HEK293 (cell line): Measurements from ENCODE around the gene WDR44.

Source experiments
- CTCF ChIA-PET: fragments of 350-600 bp; formaldehyde crosslinking; extraction: SDS; loops from one replicate; lab custom pipeline; 2021; ENCODE audit warnings: antibody characterized with exemption; lab: Yijun Ruan, JAX
- POLR2A ChIA-PET: fragments of 300-600 bp; formaldehyde crosslinking; extraction: SDS; loops from one replicate; lab custom pipeline; 2020; ENCODE audit warnings: antibody characterized with exemption, inconsistent platforms; lab: Yijun Ruan, JAX
- H3K27ac ChIP-seq: fragments of 200-500 bp; sonication (Bioruptor generic); 2 replicates; pipeline ENCODE4 v1.5.1; 2014; ENCODE audit warnings: low read depth, low read length, control low read depth, inconsistent platforms; ENCODE audit errors: extremely low read depth
- H3K36me3 ChIP-seq, 2 experiments: fragments of 200-500 bp in 1 of 2; sonication (Bioruptor generic) in 1 of 2; 1 replicate in 1 of 2; 2 replicates in 1 of 2; pipeline ENCODE4 v1.5.1; 2014 to 2017; ENCODE audit warnings: inconsistent platforms in 2 of 2, low read length in 2 of 2; ENCODE audit not compliant: control insufficient read depth in 2 of 2, insufficient read depth in 1 of 2
- H3K4me1 ChIP-seq: fragments of 200-500 bp; sonication (Bioruptor generic); 2 replicates; pipeline ENCODE4 v1.5.1; 2014; ENCODE audit warnings: mild to moderate bottlenecking, low read length, inconsistent platforms; ENCODE audit not compliant: control insufficient read depth, insufficient read depth
- H3K4me3 ChIP-seq: 2 replicates; pipeline ENCODE4 v1.5.1; 2011; ENCODE audit warnings: low read depth, mild to moderate bottlenecking, control low read depth, low read length, moderate library complexity
- H3K9me3 ChIP-seq: fragments of 200-500 bp; sonication (Bioruptor generic); 2 replicates; pipeline ENCODE4 v1.5.1; 2014; ENCODE audit warnings: low read depth, low read length, inconsistent platforms; ENCODE audit not compliant: control insufficient read depth, insufficient read depth
- GLI4 ChIP-seq: fragments of 450-650 bp; formaldehyde crosslinking; IDR thresholded peaks from 2 replicates; pipeline ENCODE4 v1.5.1; 2016; ENCODE audit warnings: missing biosample characterization, missing genetic modification characterization
- MZF1 ChIP-seq: fragments of 450-650 bp; formaldehyde crosslinking; IDR thresholded peaks from 2 replicates; pipeline ENCODE4 v1.5.1; 2017; ENCODE audit warnings: missing biosample characterization, missing genetic modification characterization, borderline replicate concordance
- OSR2 ChIP-seq: fragments of 450-650 bp; formaldehyde crosslinking; IDR thresholded peaks from 2 replicates; pipeline ENCODE4 v1.5.1; 2016; ENCODE audit warnings: missing biosample characterization, missing genetic modification characterization
- TRIM28 ChIP-seq: IDR thresholded peaks from 2 replicates; pipeline ENCODE4 v1.6.1; 2011; ENCODE audit warnings: low read length, control low read depth, borderline replicate concordance
- WT1 ChIP-seq: fragments of 450-650 bp; formaldehyde crosslinking; IDR thresholded peaks from 2 replicates; pipeline ENCODE4 v1.5.1; 2016; ENCODE audit warnings: missing biosample characterization, missing genetic modification characterization
- ZFP3 ChIP-seq: fragments of 450-650 bp; formaldehyde crosslinking; IDR thresholded peaks from 2 replicates; pipeline ENCODE4 v1.5.1; 2016; ENCODE audit warnings: low read depth, missing biosample characterization, missing genetic modification characterization
- ZNF140 ChIP-seq: fragments of 450-650 bp; formaldehyde crosslinking; IDR thresholded peaks from 2 replicates; pipeline ENCODE4 v1.5.1; 2016; ENCODE audit warnings: missing biosample characterization, missing genetic modification characterization
- ZNF157 ChIP-seq: fragments of 450-650 bp; formaldehyde crosslinking; IDR thresholded peaks from 2 replicates; pipeline ENCODE4 v1.5.1; 2016; ENCODE audit warnings: missing biosample characterization, missing genetic modification characterization
- ZNF19 ChIP-seq: fragments of 450-650 bp; formaldehyde crosslinking; IDR thresholded peaks from 2 replicates; pipeline ENCODE4; 2016; ENCODE audit warnings: missing biosample characterization, missing genetic modification characterization, low read depth
- ZNF2 ChIP-seq: fragments of 450-650 bp; formaldehyde crosslinking; IDR thresholded peaks from 2 replicates; pipeline ENCODE4 v1.5.1; 2016; ENCODE audit warnings: missing biosample characterization, missing genetic modification characterization
- ZNF223 ChIP-seq: fragments of 450-650 bp; formaldehyde crosslinking; IDR thresholded peaks from 2 replicates; pipeline ENCODE4 v1.5.1; 2016; ENCODE audit warnings: missing biosample characterization, missing genetic modification characterization
- ZNF324 ChIP-seq: fragments of 450-650 bp; formaldehyde crosslinking; IDR thresholded peaks from 2 replicates; pipeline ENCODE4 v1.5.1; 2016; ENCODE audit warnings: missing biosample characterization, missing genetic modification characterization
- ZNF37A ChIP-seq: fragments of 450-650 bp; IDR thresholded peaks from 2 replicates; pipeline ENCODE4 v1.5.1; 2018; ENCODE audit warnings: missing biosample characterization, missing genetic modification characterization
- ZNF473 ChIP-seq: fragments of 450-650 bp; formaldehyde crosslinking; IDR thresholded peaks from 2 replicates; pipeline ENCODE4 v1.5.1; 2017; ENCODE audit warnings: missing biosample characterization, missing genetic modification characterization
- ZNF521 ChIP-seq: fragments of 450-650 bp; formaldehyde crosslinking; IDR thresholded peaks from 2 replicates; pipeline ENCODE4 v1.5.1; 2017; ENCODE audit warnings: missing biosample characterization, mild to moderate bottlenecking, missing genetic modification characterization
- ZNF530 ChIP-seq: fragments of 450-650 bp; formaldehyde crosslinking; IDR thresholded peaks from 2 replicates; pipeline ENCODE4 v1.5.1; 2016; ENCODE audit warnings: low read depth, missing biosample characterization, missing genetic modification characterization
- ZNF654 ChIP-seq: fragments of 450-650 bp; formaldehyde crosslinking; IDR thresholded peaks from 2 replicates; pipeline ENCODE4 v1.5.1; 2016; ENCODE audit warnings: low read depth, missing biosample characterization, missing genetic modification characterization
- ZNF658 ChIP-seq: fragments of 450-650 bp; formaldehyde crosslinking; IDR thresholded peaks from 2 replicates; pipeline ENCODE4; 2016; ENCODE audit warnings: missing biosample characterization, missing genetic modification characterization
- ZNF707 ChIP-seq: fragments of 450-650 bp; formaldehyde crosslinking; IDR thresholded peaks from 2 replicates; pipeline ENCODE4 v1.5.1; 2016; ENCODE audit warnings: missing biosample characterization, missing genetic modification characterization
- ZNF768 ChIP-seq: fragments of 450-650 bp; formaldehyde crosslinking; IDR thresholded peaks from 2 replicates; pipeline ENCODE4 v1.5.1; 2018; ENCODE audit warnings: missing biosample characterization, mild to moderate bottlenecking, missing genetic modification characterization
- ZNF785 ChIP-seq: fragments of 450-650 bp; formaldehyde crosslinking; IDR thresholded peaks from 2 replicates; pipeline ENCODE4 v1.5.1; 2016; ENCODE audit warnings: missing biosample characterization, missing genetic modification characterization
- ZNF791 ChIP-seq: fragments of 450-650 bp; formaldehyde crosslinking; IDR thresholded peaks from 2 replicates; pipeline ENCODE4 v1.5.1; 2016; ENCODE audit warnings: missing biosample characterization, missing genetic modification characterization
- ZSCAN30 ChIP-seq: fragments of 450-650 bp; IDR thresholded peaks from 2 replicates; pipeline ENCODE4 v1.5.1; 2018; ENCODE audit warnings: missing biosample characterization, mild to moderate bottlenecking, missing genetic modification characterization, moderate library complexity
- TF ChIP-seq, protein P1 (sequence below): fragments of 450-650 bp; formaldehyde crosslinking; IDR thresholded peaks from 2 replicates; pipeline ENCODE4 v1.5.1; 2017; ENCODE audit warnings: missing biosample characterization, missing genetic modification characterization
- TF ChIP-seq, protein P2 (sequence below): fragments of 450-650 bp; formaldehyde crosslinking; IDR thresholded peaks from 2 replicates; pipeline ENCODE4 v1.5.1; 2016; ENCODE audit warnings: missing biosample characterization, missing genetic modification characterization
- TF ChIP-seq, protein P3 (sequence below): fragments of 450-650 bp; formaldehyde crosslinking; IDR thresholded peaks from 2 replicates; pipeline ENCODE4 v1.5.1; 2017; ENCODE audit warnings: missing biosample characterization, missing genetic modification characterization
- TF ChIP-seq, protein P4 (sequence below): fragments of 450-650 bp; formaldehyde crosslinking; IDR thresholded peaks from 2 replicates; pipeline ENCODE4 v1.5.1; 2016; ENCODE audit warnings: missing biosample characterization, missing genetic modification characterization

The WDR44 gene

DNA sequence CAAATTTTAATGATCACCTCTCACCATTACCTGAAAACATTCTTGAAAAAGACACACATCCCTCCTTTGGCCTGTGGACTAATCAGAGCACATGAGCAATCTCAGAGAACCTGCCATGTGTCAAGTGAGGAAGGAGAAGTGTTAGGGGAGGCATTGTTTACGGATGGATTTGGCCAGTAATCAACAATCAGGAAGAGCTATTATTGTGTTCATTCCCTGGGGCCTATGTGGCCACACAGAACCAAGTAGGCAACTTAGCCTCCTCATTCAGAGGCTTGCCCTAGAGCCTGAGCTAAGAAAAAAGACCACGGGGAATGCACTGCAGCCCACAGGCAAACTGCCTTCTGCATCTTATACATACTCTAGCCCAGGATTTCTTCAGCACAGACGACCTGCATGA is 109.1 kb downstream of the WDR44 start:
- H3K27ac ChIP-seq = no peak overlapping the region
- peaks cover 0 to 9% of the 10 kb centered on the region in 2 experiments; a peak in 1 of 3 replicates for H3K36me3 ChIP-seq
- H3K4me1 ChIP-seq = no peaks in the 10 kb centered on the region
- CTCF ChIA-PET = no interaction called here
- no peaks in the 10 kb centered on the region for H3K9me3 ChIP-seq
- H3K4me3 ChIP-seq = no peak overlapping the region
- TF ChIP-seq ZNF473 (tag by site-specific recombination) (no peak), WT1 (peak; percentile 92), ZNF324 (tag by site-specific recombination) (no peak)
- TF ChIP-seq, all 188 proteins: peak for 1
- POLR2A ChIA-PET = no interaction called here

DNA sequence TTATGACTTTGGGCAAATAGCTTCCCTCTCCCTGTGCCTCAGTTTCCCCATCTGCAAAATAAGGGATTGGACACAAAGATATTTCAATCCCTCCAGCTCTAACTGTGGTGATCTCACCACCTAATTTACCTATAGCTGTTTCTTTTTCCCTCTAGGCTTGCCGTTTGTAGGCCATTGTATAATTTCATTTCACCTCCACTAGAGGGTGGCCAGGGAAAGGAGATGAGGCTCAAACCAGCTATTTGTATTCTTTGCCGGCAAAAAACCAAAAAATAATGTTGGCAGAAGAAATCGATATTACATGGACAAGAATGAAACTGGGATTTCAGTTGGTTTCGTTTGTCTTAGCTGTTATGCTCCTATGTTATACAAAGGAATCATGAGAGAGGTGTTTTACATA is 113.6 kb downstream of the WDR44 start:
- no peaks in the 10 kb centered on the region for H3K9me3 ChIP-seq
- no peak overlapping the region for H3K27ac ChIP-seq
- H3K36me3 ChIP-seq = no peaks in the 10 kb centered on the region
- no peaks in the 10 kb centered on the region for H3K4me1 ChIP-seq
- POLR2A ChIA-PET = interaction anchor here (1.1 to 1.3 kb wide), 2 partner anchors 36 to 142 kb away, joined by 3 to 9 read pairs; partner anchors contain the start of gene DOCK11
- TF ChIP-seq, protein P1, sequence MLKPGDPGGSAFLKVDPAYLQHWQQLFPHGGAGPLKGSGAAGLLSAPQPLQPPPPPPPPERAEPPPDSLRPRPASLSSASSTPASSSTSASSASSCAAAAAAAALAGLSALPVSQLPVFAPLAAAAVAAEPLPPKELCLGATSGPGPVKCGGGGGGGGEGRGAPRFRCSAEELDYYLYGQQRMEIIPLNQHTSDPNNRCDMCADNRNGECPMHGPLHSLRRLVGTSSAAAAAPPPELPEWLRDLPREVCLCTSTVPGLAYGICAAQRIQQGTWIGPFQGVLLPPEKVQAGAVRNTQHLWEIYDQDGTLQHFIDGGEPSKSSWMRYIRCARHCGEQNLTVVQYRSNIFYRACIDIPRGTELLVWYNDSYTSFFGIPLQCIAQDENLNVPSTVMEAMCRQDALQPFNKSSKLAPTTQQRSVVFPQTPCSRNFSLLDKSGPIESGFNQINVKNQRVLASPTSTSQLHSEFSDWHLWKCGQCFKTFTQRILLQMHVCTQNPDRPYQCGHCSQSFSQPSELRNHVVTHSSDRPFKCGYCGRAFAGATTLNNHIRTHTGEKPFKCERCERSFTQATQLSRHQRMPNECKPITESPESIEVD (tag by site-specific recombination) = peak; percentile 24; the same call in 1 of the 2 replicates
- TF ChIP-seq ZNF707 (no peak), ZNF2 (no peak), MZF1 (tag by site-specific recombination) (no peak), ZNF658 (no peak), ZNF768 (tag by site-specific recombination) (no peak), TRIM28 (no peak), ZNF140 (tag by site-specific recombination) (no peak), ZNF473 (tag by site-specific recombination) (no peak), ZNF223 (tag by site-specific recombination) (no peak), ZNF785 (tag by site-specific recombination) (no peak), ZNF530 (no peak), ZNF521 (tag by site-specific recombination) (no peak), ZNF791 (tag by site-specific recombination) (no peak), ZNF654 (peak; percentile 78), ZNF37A (tag by site-specific recombination) (no peak), ZNF157 (tag by site-specific recombination) (no peak), GLI4 (no peak), OSR2 (tag by site-specific recombination) (no peak), ZNF19 (tag by site-specific recombination) (no peak), ZFP3 (tag by site-specific recombination) (no peak), ZSCAN30 (tag by site-specific recombination) (no peak)
- TF ChIP-seq, protein P2, sequence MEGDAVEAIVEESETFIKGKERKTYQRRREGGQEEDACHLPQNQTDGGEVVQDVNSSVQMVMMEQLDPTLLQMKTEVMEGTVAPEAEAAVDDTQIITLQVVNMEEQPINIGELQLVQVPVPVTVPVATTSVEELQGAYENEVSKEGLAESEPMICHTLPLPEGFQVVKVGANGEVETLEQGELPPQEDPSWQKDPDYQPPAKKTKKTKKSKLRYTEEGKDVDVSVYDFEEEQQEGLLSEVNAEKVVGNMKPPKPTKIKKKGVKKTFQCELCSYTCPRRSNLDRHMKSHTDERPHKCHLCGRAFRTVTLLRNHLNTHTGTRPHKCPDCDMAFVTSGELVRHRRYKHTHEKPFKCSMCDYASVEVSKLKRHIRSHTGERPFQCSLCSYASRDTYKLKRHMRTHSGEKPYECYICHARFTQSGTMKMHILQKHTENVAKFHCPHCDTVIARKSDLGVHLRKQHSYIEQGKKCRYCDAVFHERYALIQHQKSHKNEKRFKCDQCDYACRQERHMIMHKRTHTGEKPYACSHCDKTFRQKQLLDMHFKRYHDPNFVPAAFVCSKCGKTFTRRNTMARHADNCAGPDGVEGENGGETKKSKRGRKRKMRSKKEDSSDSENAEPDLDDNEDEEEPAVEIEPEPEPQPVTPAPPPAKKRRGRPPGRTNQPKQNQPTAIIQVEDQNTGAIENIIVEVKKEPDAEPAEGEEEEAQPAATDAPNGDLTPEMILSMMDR (tag by site-specific recombination) = peak; percentile 27; the same call in 1 of the 2 replicates
- TF ChIP-seq, protein P3, sequence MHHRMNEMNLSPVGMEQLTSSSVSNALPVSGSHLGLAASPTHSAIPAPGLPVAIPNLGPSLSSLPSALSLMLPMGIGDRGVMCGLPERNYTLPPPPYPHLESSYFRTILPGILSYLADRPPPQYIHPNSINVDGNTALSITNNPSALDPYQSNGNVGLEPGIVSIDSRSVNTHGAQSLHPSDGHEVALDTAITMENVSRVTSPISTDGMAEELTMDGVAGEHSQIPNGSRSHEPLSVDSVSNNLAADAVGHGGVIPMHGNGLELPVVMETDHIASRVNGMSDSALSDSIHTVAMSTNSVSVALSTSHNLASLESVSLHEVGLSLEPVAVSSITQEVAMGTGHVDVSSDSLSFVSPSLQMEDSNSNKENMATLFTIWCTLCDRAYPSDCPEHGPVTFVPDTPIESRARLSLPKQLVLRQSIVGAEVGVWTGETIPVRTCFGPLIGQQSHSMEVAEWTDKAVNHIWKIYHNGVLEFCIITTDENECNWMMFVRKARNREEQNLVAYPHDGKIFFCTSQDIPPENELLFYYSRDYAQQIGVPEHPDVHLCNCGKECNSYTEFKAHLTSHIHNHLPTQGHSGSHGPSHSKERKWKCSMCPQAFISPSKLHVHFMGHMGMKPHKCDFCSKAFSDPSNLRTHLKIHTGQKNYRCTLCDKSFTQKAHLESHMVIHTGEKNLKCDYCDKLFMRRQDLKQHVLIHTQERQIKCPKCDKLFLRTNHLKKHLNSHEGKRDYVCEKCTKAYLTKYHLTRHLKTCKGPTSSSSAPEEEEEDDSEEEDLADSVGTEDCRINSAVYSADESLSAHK = peak; percentile 52; the same call in 1 of the 2 replicates
- TF ChIP-seq, protein P4, sequence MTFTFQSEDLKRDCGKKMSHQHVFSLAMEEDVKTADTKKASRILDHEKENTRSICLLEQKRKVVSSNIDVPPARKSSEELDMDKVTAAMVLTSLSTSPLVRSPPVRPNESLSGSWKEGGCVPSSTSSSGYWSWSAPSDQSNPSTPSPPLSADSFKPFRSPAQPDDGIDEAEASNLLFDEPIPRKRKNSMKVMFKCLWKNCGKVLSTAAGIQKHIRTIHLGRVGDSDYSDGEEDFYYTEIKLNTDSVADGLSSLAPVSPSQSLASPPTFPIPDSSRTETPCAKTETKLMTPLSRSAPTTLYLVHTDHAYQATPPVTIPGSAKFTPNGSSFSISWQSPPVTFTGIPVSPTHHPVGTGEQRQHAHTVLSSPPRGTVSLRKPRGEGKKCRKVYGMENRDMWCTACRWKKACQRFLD (tag by site-specific recombination) = no peak
- CTCF ChIA-PET = interaction anchor here (0.6 to 2.3 kb wide), 29 partner anchors 10 to 1635 kb away, joined by 3 to 62 read pairs (median 3); no protein-coding TSS in a partner anchor
- H3K4me3 ChIP-seq = no peak overlapping the region
